Hepatocyte (in vitro differentiated cells): ENCODE results near the gene KLK1. TPM values are rescaled to one million over a fixed set of nuclear protein-coding genes. Genes with fewer than 3 reads are reported as not detected.

Experiments
- DNase-seq: peaks from one replicate; pipeline ENCODE4 v3.0.0-alpha.2; 2016; ENCODE audit warnings: low spot score
- H2AFZ ChIP-seq: fragments of 200-600 bp; sonication (generic); 2 replicates; pipeline ENCODE4 v1.6.0; 2016; ENCODE audit warnings: antibody characterized with exemption, mild to moderate bottlenecking
- H3K27ac ChIP-seq: fragments of 200-600 bp; sonication (generic); 2 replicates; pipeline ENCODE4 v1.5.1; 2016; ENCODE audit warnings: mild to moderate bottlenecking
- H3K27me3 ChIP-seq: fragments of 200-600 bp; sonication (generic); 2 replicates; pipeline ENCODE4 v1.6.1; 2016
- H3K36me3 ChIP-seq: fragments of 200-600 bp; sonication (generic); replicated peaks from 2 replicates; pipeline ENCODE4 v1.5.1; 2016; ENCODE audit warnings: low read depth; ENCODE audit not compliant: insufficient read depth
- H3K4me1 ChIP-seq: fragments of 200-600 bp; sonication (generic); 2 replicates; pipeline ENCODE4 v1.5.1; 2016; ENCODE audit warnings: mild to moderate bottlenecking, moderate library complexity; ENCODE audit not compliant: insufficient read depth
- H3K4me2 ChIP-seq: fragments of 200-600 bp; sonication (generic); 2 replicates; pipeline ENCODE4 v1.6.0; 2016
- H3K4me3 ChIP-seq: fragments of 200-600 bp; sonication (generic); 2 replicates; pipeline ENCODE4 v1.5.1; 2016; ENCODE audit warnings: mild to moderate bottlenecking
- H3K79me2 ChIP-seq: fragments of 200-600 bp; sonication (generic); 2 replicates; pipeline ENCODE4 v1.6.0; 2017; ENCODE audit warnings: mild to moderate bottlenecking
- H3K9me2 ChIP-seq: fragments of 200-600 bp; sonication (generic); replicated peaks from 2 replicates; pipeline ENCODE4 v1.6.0; 2017; ENCODE audit warnings: mild to moderate bottlenecking; ENCODE audit not compliant: insufficient read depth
- H3K9me3 ChIP-seq: fragments of 200-600 bp; sonication (generic); 2 replicates; pipeline ENCODE4 v1.5.1; 2016; ENCODE audit warnings: low read depth, mild to moderate bottlenecking
- H4K20me1 ChIP-seq: fragments of 200-600 bp; sonication (generic); 2 replicates; pipeline ENCODE4 v1.6.0; 2016; ENCODE audit warnings: mild to moderate bottlenecking; ENCODE audit not compliant: insufficient read depth, poor library complexity, severe bottlenecking
- EZH2 ChIP-seq: fragments of 200-600 bp; sonication (generic); IDR thresholded peaks from 2 replicates; pipeline ENCODE4 v1.6.1; 2016; ENCODE audit warnings: antibody characterized with exemption, mild to moderate bottlenecking, borderline replicate concordance
- EZH2phosphoT487 ChIP-seq: fragments of 200-600 bp; sonication (generic); IDR thresholded peaks from one replicate; pipeline ENCODE4 v1.6.1; 2018; ENCODE audit warnings: antibody characterized with exemption, mild to moderate bottlenecking, low read depth, moderate library complexity; ENCODE audit not compliant: unreplicated experiment, severe bottlenecking
- WGBS: methylation state at CpG from one replicate; pipeline ENCODE4 v1.1.6; 2016; ENCODE audit warnings: low lambda C conversion rate; ENCODE audit errors: missing lambda C conversion rate; 5-methylcytosine and 5-hydroxymethylcytosine counted together
- polyA plus RNA-seq: library from polyadenylated mRNA; unstranded; fragments of >200 nt; fragmentation: Nextera tagmentation; extraction: Ambion mirVana; gene quantifications from 2 replicates; pipeline ENCODE4 v1.2.1, GENCODE V29; 2016
- total RNA-seq: library from RNA; depleted of rRNA; stranded (reverse); fragments of >200 nt; gene quantifications from 2 replicates; pipeline ENCODE4 v1.2.3, GENCODE V29; 2014
- TF ChIP-seq, protein P1 (sequence below): fragments of 200-600 bp; sonication (generic); IDR thresholded peaks from 2 replicates; pipeline ENCODE4 v1.5.1; 2016; ENCODE audit warnings: antibody characterized with exemption, mild to moderate bottlenecking; ENCODE audit not compliant: poor library complexity

The KLK1 gene
- total and polyA plus RNA-seq, 2 experiments from 2014 or later = 2.7 to 6.6 TPM

DNA sequence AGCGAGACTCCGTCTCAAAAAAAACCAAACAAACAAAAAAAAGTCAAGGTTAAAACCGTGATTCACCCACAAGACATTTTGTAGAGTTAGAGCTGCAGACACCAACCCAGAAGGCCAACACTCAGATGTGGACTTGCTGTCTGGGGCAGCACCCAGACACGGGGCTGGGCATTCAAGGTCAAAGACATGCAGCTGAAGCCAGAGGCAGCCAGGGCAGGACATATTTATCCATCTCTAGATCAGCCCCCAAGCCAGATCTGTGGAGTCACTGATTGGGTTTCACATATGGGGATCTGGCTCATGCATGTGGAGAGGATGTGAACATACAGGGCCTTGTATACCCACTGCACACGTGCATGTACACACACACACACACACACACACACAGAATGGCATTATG, 6.2 kb upstream of the KLK1 start:
- no peaks in the 10 kb centered on the region for H3K36me3 ChIP-seq
- DNase-seq = no peak
- H3K4me1 ChIP-seq = no peaks in the 10 kb centered on the region
- no peak overlapping the region for H2AFZ ChIP-seq
- H3K9me2 ChIP-seq = no peaks in the 10 kb centered on the region
- H4K20me1 ChIP-seq = no peaks in the 10 kb centered on the region
- H3K9me3 ChIP-seq = no peaks in the 10 kb centered on the region
- H3K4me3 ChIP-seq = no peak overlapping the region
- H3K27me3 ChIP-seq = no peaks in the 10 kb centered on the region
- WGBS = 89% methylated on average over 5 of the region's 5 CpGs
- no peaks in the 10 kb centered on the region for H3K79me2 ChIP-seq
- no peak overlapping the region for H3K27ac ChIP-seq
- TF ChIP-seq, protein P1, sequence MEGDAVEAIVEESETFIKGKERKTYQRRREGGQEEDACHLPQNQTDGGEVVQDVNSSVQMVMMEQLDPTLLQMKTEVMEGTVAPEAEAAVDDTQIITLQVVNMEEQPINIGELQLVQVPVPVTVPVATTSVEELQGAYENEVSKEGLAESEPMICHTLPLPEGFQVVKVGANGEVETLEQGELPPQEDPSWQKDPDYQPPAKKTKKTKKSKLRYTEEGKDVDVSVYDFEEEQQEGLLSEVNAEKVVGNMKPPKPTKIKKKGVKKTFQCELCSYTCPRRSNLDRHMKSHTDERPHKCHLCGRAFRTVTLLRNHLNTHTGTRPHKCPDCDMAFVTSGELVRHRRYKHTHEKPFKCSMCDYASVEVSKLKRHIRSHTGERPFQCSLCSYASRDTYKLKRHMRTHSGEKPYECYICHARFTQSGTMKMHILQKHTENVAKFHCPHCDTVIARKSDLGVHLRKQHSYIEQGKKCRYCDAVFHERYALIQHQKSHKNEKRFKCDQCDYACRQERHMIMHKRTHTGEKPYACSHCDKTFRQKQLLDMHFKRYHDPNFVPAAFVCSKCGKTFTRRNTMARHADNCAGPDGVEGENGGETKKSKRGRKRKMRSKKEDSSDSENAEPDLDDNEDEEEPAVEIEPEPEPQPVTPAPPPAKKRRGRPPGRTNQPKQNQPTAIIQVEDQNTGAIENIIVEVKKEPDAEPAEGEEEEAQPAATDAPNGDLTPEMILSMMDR = no peak
- no peak for TF ChIP-seq EZH2
- no peak for TF ChIP-seq EZH2phosphoT487
- no peak overlapping the region for H3K4me2 ChIP-seq

GRCh38 chr19:50827476-50827875, 3.9 kb upstream of the KLK1 start:
- no peak for DNase-seq
- Histone ChIP-seq H4K20me1 (no peaks in the 10 kb centered on the region), H2AFZ (no peak overlapping the region), H3K27ac (no peak overlapping the region), H3K36me3 (no peaks in the 10 kb centered on the region), H3K9me3 (no peaks in the 10 kb centered on the region), H3K4me1 (no peaks in the 10 kb centered on the region), H3K27me3 (no peaks in the 10 kb centered on the region), H3K4me3 (no peak overlapping the region), H3K9me2 (no peaks in the 10 kb centered on the region), H3K79me2 (no peaks in the 10 kb centered on the region), H3K4me2 (no peak overlapping the region)
- TF ChIP-seq, protein P1 = no peak
- TF ChIP-seq EZH2 = no peak
- TF ChIP-seq EZH2phosphoT487 = no peak
- WGBS = 86% methylated on average over 14 of the region's 14 CpGs

GRCh38 chr19:50826492-50827240, 3.1 kb upstream of the KLK1 start:
- H3K9me3 ChIP-seq = no peaks in the 10 kb centered on the region
- H3K27ac ChIP-seq = no peak overlapping the region

More at GRCh38 chr19:50826492-50827240, 3.1 kb upstream of the KLK1 start:
- TF ChIP-seq, protein P1 = no peak
- TF ChIP-seq EZH2phosphoT487 = no peak
- no peak for TF ChIP-seq EZH2
- no peak overlapping the region for H3K4me2 ChIP-seq
- H3K9me2 ChIP-seq = no peaks in the 10 kb centered on the region
- H3K79me2 ChIP-seq = no peaks in the 10 kb centered on the region
- no peaks in the 10 kb centered on the region for H3K36me3 ChIP-seq
- WGBS = 92% methylated on average over 34 of the region's 43 CpGs
- H3K27me3 ChIP-seq = peaks cover 4% of the 10 kb centered on the region
- H4K20me1 ChIP-seq = no peaks in the 10 kb centered on the region
- H3K4me3 ChIP-seq = no peak overlapping the region
- no peaks in the 10 kb centered on the region for H3K4me1 ChIP-seq
- no peak for DNase-seq
- no peak overlapping the region for H2AFZ ChIP-seq
